ENCODE measurements around the gene PLGRKT. TPM values are rescaled to one million over a fixed set of nuclear protein-coding genes. Genes with fewer than 3 reads are reported as not detected.

PLGRKT gene
- total and polyA plus RNA-seq, 4 donors, result 4.1 to 11.3 (median 7.2) TPM

- DNase-seq (ENCODE audit: low spot score), result no peak
- no peak overlapping the region for H3K9ac ChIP-seq (ENCODE audit: low read depth in 1 of 2, low read length in 2 of 2)
- no peak overlapping the region for H3K4me3 ChIP-seq (ENCODE audit: low read depth in 1 of 3, low read length in 3 of 3)
- H3K36me3 ChIP-seq (ENCODE audit: control insufficient read depth in 4 of 4, insufficient read depth in 3 of 4, low read depth in 1 of 4, low read length in 3 of 4), result no peaks in the 10 kb centered on the region
- no peak overlapping the region for H3K27ac ChIP-seq (ENCODE audit: low read depth in 1 of 2, low read length in 2 of 2)
- H3K27me3 ChIP-seq (ENCODE audit: control insufficient read depth in 4 of 4, insufficient read depth in 4 of 4, low read length in 3 of 4), result no peaks in the 10 kb centered on the region
- no peaks in the 10 kb centered on the region for H3K4me1 ChIP-seq (ENCODE audit: control insufficient read depth in 4 of 4, insufficient read depth in 4 of 4, low read length in 3 of 4)
- 62% methylated on average over 3 of the region's 3 CpGs for WGBS
- TF ChIP-seq NR2F2 (IDR thresholded peaks at IDR 0.05), result no peak
- TF ChIP-seq CTCF (IDR thresholded peaks at IDR 0.05; ENCODE audit: low read depth, low read length, missing input control), result no peak
- no peak for TF ChIP-seq TAF1 (conservative IDR thresholded peaks at IDR 0.05)
- no peak for TF ChIP-seq RXRA (IDR thresholded peaks at IDR 0.05)
- TF ChIP-seq FOXA2 (IDR thresholded peaks at IDR 0.05), result no peak
- TF ChIP-seq EGR1 (IDR thresholded peaks at IDR 0.05; ENCODE audit: low read depth in 2 of 2), result no peak
- TF ChIP-seq RAD21 (IDR thresholded peaks at IDR 0.05), result no peak
- TF ChIP-seq FOXA1 (IDR thresholded peaks at IDR 0.05), result no peak
- no peak for TF ChIP-seq ZBTB33 (IDR thresholded peaks at IDR 0.05)
- no peak for TF ChIP-seq MAX (IDR thresholded peaks at IDR 0.05)
- no peak for TF ChIP-seq ATF3 (IDR thresholded peaks at IDR 0.05)
- no peak for TF ChIP-seq YY1 (IDR thresholded peaks at IDR 0.05)
- no peak for TF ChIP-seq SP1 (IDR thresholded peaks at IDR 0.05)
- no peak for TF ChIP-seq HNF4A (conservative IDR thresholded peaks at IDR 0.05)
- no peak for TF ChIP-seq GABPA (IDR thresholded peaks at IDR 0.05 in 1 of 2, conservative IDR thresholded peaks at IDR 0.05 in 1 of 2)
- H3K9me3 ChIP-seq (ENCODE audit: control insufficient read depth in 4 of 4, low read length in 3 of 4), result no peaks in the 10 kb centered on the region
Measured at GRCh38 chr9:5389109-5389732, 48.5 kb downstream of the PLGRKT start.

GRCh38 chr9:5388026-5388819 lies 49.5 kb downstream of the PLGRKT start:
- no peak overlapping the region for H3K4me3 ChIP-seq (ENCODE audit: low read depth in 1 of 3, low read length in 3 of 3)
- TF ChIP-seq ZBTB33 (IDR thresholded peaks at IDR 0.05) (no peak), HNF4A (conservative IDR thresholded peaks at IDR 0.05) (no peak), FOXA1 (IDR thresholded peaks at IDR 0.05) (no peak), RXRA (IDR thresholded peaks at IDR 0.05) (no peak), SP1 (IDR thresholded peaks at IDR 0.05) (no peak), YY1 (IDR thresholded peaks at IDR 0.05) (no peak)
- DNase-seq (ENCODE audit: low spot score), result no peak
- H3K27me3 ChIP-seq (ENCODE audit: control insufficient read depth in 4 of 4, insufficient read depth in 4 of 4, low read length in 3 of 4), result no peaks in the 10 kb centered on the region
- WGBS, result 85% methylated on average over 5 of the region's 5 CpGs
- no peaks in the 10 kb centered on the region for H3K4me1 ChIP-seq (ENCODE audit: control insufficient read depth in 4 of 4, insufficient read depth in 4 of 4, low read length in 3 of 4)
- no peak overlapping the region for H3K9ac ChIP-seq (ENCODE audit: low read depth in 1 of 2, low read length in 2 of 2)
- H3K27ac ChIP-seq (ENCODE audit: low read depth in 1 of 2, low read length in 2 of 2), result no peak overlapping the region
- H3K9me3 ChIP-seq (ENCODE audit: control insufficient read depth in 4 of 4, low read length in 3 of 4), result no peaks in the 10 kb centered on the region
- H3K36me3 ChIP-seq (ENCODE audit: control insufficient read depth in 4 of 4, insufficient read depth in 3 of 4, low read depth in 1 of 4, low read length in 3 of 4), result no peaks in the 10 kb centered on the region
